Keratinocyte (primary cell): ENCODE measurements around the gene TLR9. TPM values are rescaled to one million over a fixed set of nuclear protein-coding genes. Genes with fewer than 3 reads are reported as not detected.

ENCODE experiments used
- DNase-seq: peaks from one replicate; pipeline ENCODE4 v3.0.0-alpha.2; 2011; ENCODE audit warnings: low read depth, missing footprints, low spot score
- FAIRE-seq: peaks from 2 replicates; lab custom pipeline; 2011; peaks lifted over from hg19 to GRCh38; lab: Jason Lieb, UNC
- H2AFZ ChIP-seq: 2 replicates; pipeline ENCODE4 v1.6.0; 2012; ENCODE audit warnings: low read length, control low read depth, inconsistent platforms; ENCODE audit not compliant: control insufficient read depth
- H3K27ac ChIP-seq: 2 replicates; pipeline ENCODE4 v1.5.1; 2011; ENCODE audit warnings: low read length; ENCODE audit not compliant: control insufficient read depth, insufficient read depth
- H3K27me3 ChIP-seq: 3 replicates; pipeline ENCODE4 v1.6.0; 2011; ENCODE audit warnings: low read length; ENCODE audit not compliant: control insufficient read depth, insufficient read depth; ENCODE audit errors: extremely low read depth
- H3K36me3 ChIP-seq, 2 experiments: 2 replicates in 1 of 2; 3 replicates in 1 of 2; pipeline ENCODE4 v1.5.1; 2011; ENCODE audit warnings: low read length in 2 of 2, mild to moderate bottlenecking in 1 of 2; ENCODE audit not compliant: control insufficient read depth in 2 of 2, insufficient read depth in 2 of 2; ENCODE audit errors: extremely low read depth in 1 of 2
- H3K4me1 ChIP-seq: 3 replicates; pipeline ENCODE4 v1.5.1; 2011; ENCODE audit warnings: low read length; ENCODE audit not compliant: control insufficient read depth, insufficient read depth; ENCODE audit errors: extremely low read depth
- H3K4me2 ChIP-seq: 3 replicates; pipeline ENCODE4 v1.6.0; 2011; ENCODE audit warnings: low read depth, low read length; ENCODE audit not compliant: control insufficient read depth, insufficient read depth; ENCODE audit errors: extremely low read depth
- H3K4me3 ChIP-seq, 3 experiments: fragments of 200-600 bp in 1 of 3; sonication (generic) in 1 of 3; 2 replicates in 2 of 3; 3 replicates in 1 of 3; pipeline ENCODE4 v1.5.1; 2011 to 2016; ENCODE audit warnings: low read length in 3 of 3, mild to moderate bottlenecking in 3 of 3, control low read depth in 2 of 3, inconsistent platforms in 1 of 3, low read depth in 1 of 3, mixed read lengths in 1 of 3, mixed run types in 1 of 3, moderate library complexity in 1 of 3; ENCODE audit not compliant: control insufficient read depth in 2 of 3, insufficient read depth in 2 of 3; ENCODE audit errors: extremely low read depth in 1 of 3
- H3K79me2 ChIP-seq: 2 replicates; pipeline ENCODE4 v1.6.0; 2012; ENCODE audit warnings: low read length; ENCODE audit not compliant: control insufficient read depth, insufficient read depth
- H3K9ac ChIP-seq: 3 replicates; pipeline ENCODE4 v1.6.0; 2011; ENCODE audit warnings: low read length; ENCODE audit not compliant: control insufficient read depth, insufficient read depth; ENCODE audit errors: extremely low read depth
- H3K9me1 ChIP-seq: 3 replicates; pipeline ENCODE4 v1.6.0; 2011; ENCODE audit warnings: low read length; ENCODE audit not compliant: control insufficient read depth, insufficient read depth; ENCODE audit errors: extremely low read depth
- H3K9me3 ChIP-seq: 2 replicates; pipeline ENCODE4 v1.5.1; 2012; ENCODE audit warnings: low read depth, low read length; ENCODE audit not compliant: control insufficient read depth
- H4K20me1 ChIP-seq: 3 replicates; pipeline ENCODE4 v1.6.0; 2011; ENCODE audit warnings: low read length; ENCODE audit not compliant: control insufficient read depth, insufficient read depth; ENCODE audit errors: extremely low read depth
- CTCF ChIP-seq, 3 experiments: IDR thresholded peaks in 1 of 3; conservative IDR thresholded peaks in 1 of 3; optimal IDR thresholded peaks in 1 of 3; 2 replicates in 2 of 3; 3 replicates in 1 of 3; pipeline versions ENCODE3 to v1.5.1; 2011; ENCODE audit warnings: low read length in 3 of 3, mild to moderate bottlenecking in 3 of 3, moderate library complexity in 2 of 3, control low read depth in 1 of 3, inconsistent platforms in 1 of 3; ENCODE audit not compliant: insufficient read depth in 2 of 3; ENCODE audit errors: extremely low read depth in 1 of 3
- EZH2 ChIP-seq: IDR thresholded peaks from one replicate; pipeline ENCODE4 v1.6.1; 2012; ENCODE audit warnings: inconsistent platforms, mild to moderate bottlenecking, low read length, moderate library complexity
- dilution Hi-C: fragments of 300-500 bp; cut with MboI; formaldehyde crosslinking; loops from one replicate; pipeline ENCODE4 v1.7.0; 2020; ENCODE audit warnings: low sequenced_read_pairs; ENCODE audit not compliant: extremely low pct_ligation_motif_present
- polyA plus RNA-seq, 5 experiments: library from polyadenylated mRNA; depleted of rRNA in 3 of 5; stranded (reverse) in 3 of 5; stranded (forward) in 1 of 5; unstranded in 1 of 5; fragments of >200 nt; gene quantifications; 1 replicate in 1 of 5; 2 replicates in 3 of 5; 3 replicates in 1 of 5; pipeline versions ENCODE4 v1.2.1 to v1.2.3, GENCODE V29; 2011 to 2012; ENCODE audit warnings: missing spikeins in 2 of 5, low read depth in 1 of 5, low replicate concordance in 1 of 5

Gene TLR9
- polyA plus RNA-seq, 1 donor (not counting 4 experiments of a cell fraction or from before 2014, with no cell fraction given) = not detected

GRCh38 chr3:52175416-52176179 lies 49.8 kb downstream of the TLR9 start:
- TF ChIP-seq CTCF (optimal IDR thresholded peaks at IDR 0.05 in 1 of 3, IDR thresholded peaks at IDR 0.05 in 1 of 3, conservative IDR thresholded peaks at IDR 0.05 in 1 of 3; ENCODE audit: extremely low read depth in 1 of 3, insufficient read depth in 2 of 3, low read length in 3 of 3) (no peak), EZH2 (no peak)
- dilution Hi-C loops = no loop called here
- H3K4me3 ChIP-seq = no peak overlapping the region
- no peak for FAIRE-seq
- no peak overlapping the region for H3K27ac ChIP-seq
- H3K27me3 ChIP-seq = no peaks in the 10 kb centered on the region
- H2AFZ ChIP-seq = no peak overlapping the region
- no peak overlapping the region for H3K9ac ChIP-seq
- no peak overlapping the region for H3K4me2 ChIP-seq
- no peaks in the 10 kb centered on the region for H3K79me2 ChIP-seq
- H3K4me1 ChIP-seq = peaks cover 12% of the 10 kb centered on the region
- H4K20me1 ChIP-seq = no peaks in the 10 kb centered on the region
- no peaks in the 10 kb centered on the region for H3K36me3 ChIP-seq
- DNase-seq = no peak
- no peaks in the 10 kb centered on the region for H3K9me3 ChIP-seq
- H3K9me1 ChIP-seq = no peaks in the 10 kb centered on the region

- H2AFZ ChIP-seq = no peak overlapping the region
- H3K27me3 ChIP-seq = no peaks in the 10 kb centered on the region
- FAIRE-seq (no peak), DNase-seq (no peak)
- peaks cover 12% of the 10 kb centered on the region for H3K4me1 ChIP-seq
- H3K79me2 ChIP-seq = no peaks in the 10 kb centered on the region
- no peak overlapping the region for H3K27ac ChIP-seq
- no peaks in the 10 kb centered on the region for H3K9me1 ChIP-seq
- no peak for TF ChIP-seq EZH2
- TF ChIP-seq CTCF (optimal IDR thresholded peaks at IDR 0.05 in 1 of 3, IDR thresholded peaks at IDR 0.05 in 1 of 3, conservative IDR thresholded peaks at IDR 0.05 in 1 of 3; ENCODE audit: extremely low read depth in 1 of 3, insufficient read depth in 2 of 3, low read length in 3 of 3) = no peak
- no peaks in the 10 kb centered on the region for H3K36me3 ChIP-seq
- dilution Hi-C loops = no loop called here
- H4K20me1 ChIP-seq = no peaks in the 10 kb centered on the region
- no peak overlapping the region for H3K4me2 ChIP-seq
- H3K4me3 ChIP-seq = no peak overlapping the region
- no peak overlapping the region for H3K9ac ChIP-seq
- no peaks in the 10 kb centered on the region for H3K9me3 ChIP-seq
Observed at GRCh38 chr3:52174896-52175295, 50.5 kb downstream of the TLR9 start.
